SK-N-SH (cell line): Measurements from ENCODE around the gene ASPSCR1.

Experiments used
- CHD2 ChIP-seq: fragments of 150-350 bp; IDR thresholded peaks from 2 replicates; pipeline ENCODE4 v1.6.1; 2018; ENCODE audit warnings: low read length; ENCODE audit not compliant: partially characterized antibody
- POLR2AphosphoS5 ChIP-seq: IDR thresholded peaks from 2 replicates; pipeline ENCODE4 v1.6.1; 2012; ENCODE audit warnings: low read depth, low read length
- USF2 ChIP-seq: fragments of 150-350 bp; IDR thresholded peaks from 2 replicates; pipeline ENCODE4 v1.6.1; 2017; ENCODE audit warnings: antibody characterized with exemption, low read length, low read depth, borderline replicate concordance
- ZBTB33 ChIP-seq: IDR thresholded peaks from 2 replicates; pipeline ENCODE4 v1.4.0; 2012; ENCODE audit warnings: low read depth, borderline replicate concordance
- TF ChIP-seq, protein P1 (sequence below): fragments of 200-600 bp; sonication (generic); IDR thresholded peaks from 2 replicates; pipeline ENCODE4 v1.6.1; 2017; ENCODE audit warnings: antibody characterized with exemption, mild to moderate bottlenecking, moderate library complexity

DNA sequence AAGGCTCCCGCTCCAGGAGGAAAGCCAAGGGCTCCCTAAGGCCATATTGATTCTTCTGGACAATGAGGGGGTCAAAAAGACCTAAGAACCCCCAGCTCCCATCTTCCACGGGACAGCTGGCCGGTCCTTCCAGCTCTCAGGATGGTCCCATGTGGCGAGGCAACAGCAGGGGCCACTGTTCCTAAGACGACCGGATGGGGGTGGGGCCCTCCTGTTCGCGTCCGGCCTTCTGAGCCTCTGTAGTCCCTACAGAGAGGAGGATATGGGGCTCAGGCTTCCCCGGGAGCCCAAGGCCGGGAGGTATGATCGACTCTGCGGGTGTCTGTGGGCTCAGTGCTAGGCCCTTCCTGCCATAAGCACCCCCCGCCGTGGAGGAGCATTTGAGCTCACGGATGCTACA is 66.1 kb downstream of the ASPSCR1 start:
- TF ChIP-seq CHD2 (no peak), ZBTB33 (no peak), POLR2AphosphoS5 (no peak), USF2 (no peak)
- TF ChIP-seq, protein P1, sequence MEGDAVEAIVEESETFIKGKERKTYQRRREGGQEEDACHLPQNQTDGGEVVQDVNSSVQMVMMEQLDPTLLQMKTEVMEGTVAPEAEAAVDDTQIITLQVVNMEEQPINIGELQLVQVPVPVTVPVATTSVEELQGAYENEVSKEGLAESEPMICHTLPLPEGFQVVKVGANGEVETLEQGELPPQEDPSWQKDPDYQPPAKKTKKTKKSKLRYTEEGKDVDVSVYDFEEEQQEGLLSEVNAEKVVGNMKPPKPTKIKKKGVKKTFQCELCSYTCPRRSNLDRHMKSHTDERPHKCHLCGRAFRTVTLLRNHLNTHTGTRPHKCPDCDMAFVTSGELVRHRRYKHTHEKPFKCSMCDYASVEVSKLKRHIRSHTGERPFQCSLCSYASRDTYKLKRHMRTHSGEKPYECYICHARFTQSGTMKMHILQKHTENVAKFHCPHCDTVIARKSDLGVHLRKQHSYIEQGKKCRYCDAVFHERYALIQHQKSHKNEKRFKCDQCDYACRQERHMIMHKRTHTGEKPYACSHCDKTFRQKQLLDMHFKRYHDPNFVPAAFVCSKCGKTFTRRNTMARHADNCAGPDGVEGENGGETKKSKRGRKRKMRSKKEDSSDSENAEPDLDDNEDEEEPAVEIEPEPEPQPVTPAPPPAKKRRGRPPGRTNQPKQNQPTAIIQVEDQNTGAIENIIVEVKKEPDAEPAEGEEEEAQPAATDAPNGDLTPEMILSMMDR: no peak
